Vein endothelial cell (primary cell): ENCODE data around the gene AKAP3. TPM values are rescaled to one million over a fixed set of nuclear protein-coding genes. Genes with fewer than 3 reads are reported as not detected.

Experiments
- total RNA-seq: library from RNA; depleted of rRNA; stranded (reverse); fragments of >200 nt; gene quantifications from 2 replicates; pipeline ENCODE4 v1.2.3, GENCODE V29; 2012

Gene AKAP3
- total RNA-seq = 0.65 and 1.1 TPM in 2 replicates

DNA sequence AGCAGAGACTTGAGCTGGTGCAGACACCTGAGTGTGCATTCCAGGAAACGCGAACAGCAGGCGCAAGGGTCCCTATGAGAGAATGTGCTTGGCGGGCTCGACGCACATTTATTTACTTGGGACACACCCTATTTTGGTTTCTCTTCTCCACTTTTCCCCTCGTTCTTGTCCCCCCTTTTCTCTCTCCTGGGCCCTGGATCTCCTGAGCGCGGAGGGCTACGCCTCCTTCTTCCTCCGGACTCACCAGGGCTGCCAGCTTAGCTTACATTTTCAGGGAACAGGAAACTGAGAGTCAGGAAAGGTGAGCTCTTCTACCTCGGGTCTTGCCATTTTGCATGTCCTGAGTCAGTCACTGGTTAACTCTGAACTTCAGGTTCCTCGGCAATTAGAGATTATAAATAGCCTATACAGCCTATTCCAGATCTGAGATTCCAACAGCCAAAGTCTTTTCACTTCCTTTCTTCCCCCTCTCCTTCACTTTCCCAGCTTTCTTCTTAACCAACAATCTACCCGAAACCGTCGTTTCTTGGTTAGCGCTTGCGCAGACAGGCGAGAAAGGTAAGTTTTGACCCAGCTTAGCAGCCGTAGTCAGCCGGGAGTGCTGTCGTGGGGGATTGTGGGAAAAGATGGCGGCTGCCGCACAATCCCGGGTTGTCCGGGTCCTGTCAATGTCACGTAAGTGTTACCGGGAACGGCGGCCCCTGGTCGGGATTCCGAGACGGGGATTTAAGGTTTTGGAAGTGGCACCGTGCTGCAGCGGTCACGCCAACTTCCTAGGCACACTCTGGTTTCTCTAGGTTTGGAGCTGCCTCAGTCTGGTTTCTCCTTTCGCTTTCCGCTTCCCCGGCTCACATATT lies at the start of gene AKAP3, which contains the start of gene NDUFA9:
Gene AKAP3 (minus strand): TSS at position 551 of the 857 bp plus-strand sequence. CDS start 10,855 bp downstream, outside the sequence.
Gene NDUFA9 (plus strand): TSS at position 614 of the 857 bp plus-strand sequence. CDS start 13 bp downstream, at position 627.

Other genes with a start within 250 kb of the AKAP3 start
- gene FGF6, start 203.2 kb downstream of the AKAP3 start, total RNA-seq = not detected in 2 replicates
- gene RAD51AP1, start 110.2 kb downstream of the AKAP3 start, total RNA-seq = 11.1 and 17.6 TPM in 2 replicates
- gene DYRK4, start 86.8 kb downstream of the AKAP3 start, total RNA-seq = 24.5 and 37.0 TPM in 2 replicates
- 52.6 and 98.1 TPM in 2 replicates for gene NDUFA9, start 63 bp upstream of the AKAP3 start, total RNA-seq
- 0.19 and 0.33 TPM in 2 replicates for gene GALNT8, start 71.3 kb upstream of the AKAP3 start, total RNA-seq